Activated T-cell treated with anti-CD3 and anti-CD28 coated beads for 24 hours (primary cell): ENCODE measurements around the gene RPH3AL.
"Not testable (repeated sequence)": the region's sequence is repeated elsewhere in the genome, so short reads cannot be mapped to it uniquely, and the experiment has no call there.

Experiments used
- DNase-seq: peaks from one replicate; pipeline ENCODE4 v3.0.0-alpha.2; 2020; ENCODE audit warnings: low read depth

RPH3AL gene

GRCh38 chr17:260944-261343, 91.7 kb downstream of the RPH3AL start:
- no peak for DNase-seq

DNA sequence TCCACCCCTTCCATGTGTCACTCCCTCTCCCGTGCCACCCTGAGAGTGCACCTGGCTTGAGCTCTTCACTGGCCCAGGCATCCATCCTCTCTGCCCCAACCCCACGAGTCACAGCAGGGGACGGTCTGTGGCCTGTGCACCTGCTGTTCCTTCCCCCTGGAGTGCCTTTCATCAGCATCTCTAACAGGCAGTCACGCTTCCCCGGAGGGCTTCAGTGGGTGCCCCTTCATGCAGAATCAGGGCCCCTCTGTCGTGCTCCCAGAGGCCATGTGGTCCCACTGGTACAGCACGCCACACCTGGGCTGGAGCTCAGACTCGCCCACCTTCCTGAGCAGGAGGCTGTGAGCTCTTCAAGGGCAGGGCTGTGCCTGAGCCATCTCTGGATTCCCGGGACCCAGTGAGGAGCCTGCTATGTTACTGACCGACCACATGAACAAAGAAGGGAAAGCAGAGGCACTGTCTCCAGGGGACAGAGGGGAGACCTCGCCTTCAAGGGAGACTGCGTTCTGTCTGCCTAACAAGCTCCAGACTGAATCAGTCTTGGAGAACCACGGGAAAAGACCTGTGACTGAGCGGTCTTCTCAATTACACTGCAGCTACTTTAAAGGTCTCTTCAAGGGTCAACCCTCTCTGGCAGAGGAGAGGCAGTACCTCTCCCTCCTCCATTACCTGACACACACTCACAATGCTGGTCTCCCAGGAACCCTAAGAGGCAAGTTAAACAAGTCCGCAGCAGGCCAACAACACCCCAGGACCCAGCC, 92.4 kb downstream of the RPH3AL start:
- DNase-seq, result no peak

GRCh38 chr17:259341-259976, 93.1 kb downstream of the RPH3AL start:
- no peak for DNase-seq

DNA sequence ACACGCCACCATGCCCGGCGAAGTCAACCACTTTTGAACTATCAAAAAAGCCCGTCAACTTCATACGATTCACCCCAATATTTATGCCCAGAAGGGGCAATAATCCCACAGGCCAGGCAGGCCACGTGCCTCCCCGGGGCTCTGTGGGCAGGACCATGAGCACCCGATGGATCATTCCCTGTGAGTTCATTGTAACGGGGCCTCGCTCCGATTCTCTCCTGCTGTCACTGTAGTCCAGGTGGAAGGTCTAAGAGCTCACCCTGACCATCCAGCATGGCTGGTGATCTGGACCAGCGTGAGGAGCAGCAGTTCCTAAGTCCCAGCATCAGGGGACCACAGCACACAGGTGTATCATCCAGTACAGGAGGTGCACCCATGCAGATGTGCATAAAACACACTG, 93.7 kb downstream of the RPH3AL start:
- DNase-seq, result no peak

- DNase-seq, result no peak
These were observed 94.4 kb downstream of the RPH3AL start for GRCh38 chr17:258045-258734.

DNA sequence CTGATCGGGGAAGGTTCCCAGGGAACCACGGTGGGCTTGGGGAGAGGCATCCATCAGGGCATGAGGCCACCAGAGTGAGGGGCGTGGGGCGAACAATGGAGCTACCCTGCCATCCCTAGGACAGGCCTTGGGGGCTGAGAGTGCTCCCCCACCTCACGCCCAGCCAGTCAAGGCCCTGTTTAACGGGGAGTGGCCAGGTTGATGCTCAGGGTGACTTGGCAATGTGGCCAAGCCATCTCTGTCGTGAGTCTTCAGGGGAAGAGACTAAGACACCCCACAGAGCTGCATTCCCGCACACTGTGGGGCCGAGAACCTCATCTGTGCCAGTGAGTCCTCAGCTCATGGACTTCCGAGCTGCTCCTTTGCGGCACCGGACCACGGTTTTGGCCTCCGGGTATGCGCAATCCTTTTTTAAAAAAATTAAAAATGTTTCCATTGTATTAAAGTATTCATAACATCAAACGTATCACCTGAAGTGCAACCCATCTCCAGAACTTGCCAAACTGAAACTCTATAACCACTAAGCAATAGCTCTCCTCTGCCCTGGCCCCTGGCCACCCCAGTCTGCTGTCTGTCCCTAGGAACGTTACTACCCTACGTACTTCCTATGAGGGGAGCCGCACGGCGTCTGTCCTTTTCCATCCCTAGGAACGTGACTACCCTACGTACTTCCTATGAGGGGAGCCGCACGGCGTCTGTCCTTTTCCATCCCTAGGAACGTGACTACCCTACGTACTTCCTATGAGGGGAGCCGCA, 99.3 kb downstream of the RPH3AL start:
- no peak for DNase-seq

GRCh38 chr17:252456-252855, 100.2 kb downstream of the RPH3AL start:
- DNase-seq, result no peak

DNA sequence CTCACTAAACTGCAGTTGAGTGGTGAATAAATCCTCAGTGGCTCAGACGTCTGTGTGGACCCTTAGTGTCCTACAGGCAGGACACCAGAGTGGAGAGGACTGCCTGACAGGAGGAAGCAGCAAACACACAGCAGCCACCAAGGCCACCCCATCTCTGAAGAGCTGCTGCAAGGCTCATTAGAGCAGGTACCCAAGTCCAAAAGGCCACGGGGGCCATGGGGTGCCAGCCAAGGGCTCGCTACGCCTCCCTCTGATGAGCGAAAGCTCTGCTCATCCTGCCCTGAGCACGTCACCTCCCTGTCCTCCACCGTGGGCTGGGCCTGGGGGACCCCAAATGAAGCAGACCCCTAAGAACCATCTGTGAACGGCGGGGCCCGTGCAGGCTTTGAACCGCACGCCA, 101.1 kb downstream of the RPH3AL start:
- no peak for DNase-seq

- DNase-seq, result no peak
These were observed 101.9 kb downstream of the RPH3AL start for GRCh38 chr17:250487-251300.

- no peak for DNase-seq
These were observed 103.2 kb downstream of the RPH3AL start for GRCh38 chr17:249236-249993.

GRCh38 chr17:248337-249235, 104.0 kb downstream of the RPH3AL start:
- no peak for DNase-seq

- DNase-seq, result no peak
These were observed 104.8 kb downstream of the RPH3AL start for GRCh38 chr17:247767-248166.

DNA sequence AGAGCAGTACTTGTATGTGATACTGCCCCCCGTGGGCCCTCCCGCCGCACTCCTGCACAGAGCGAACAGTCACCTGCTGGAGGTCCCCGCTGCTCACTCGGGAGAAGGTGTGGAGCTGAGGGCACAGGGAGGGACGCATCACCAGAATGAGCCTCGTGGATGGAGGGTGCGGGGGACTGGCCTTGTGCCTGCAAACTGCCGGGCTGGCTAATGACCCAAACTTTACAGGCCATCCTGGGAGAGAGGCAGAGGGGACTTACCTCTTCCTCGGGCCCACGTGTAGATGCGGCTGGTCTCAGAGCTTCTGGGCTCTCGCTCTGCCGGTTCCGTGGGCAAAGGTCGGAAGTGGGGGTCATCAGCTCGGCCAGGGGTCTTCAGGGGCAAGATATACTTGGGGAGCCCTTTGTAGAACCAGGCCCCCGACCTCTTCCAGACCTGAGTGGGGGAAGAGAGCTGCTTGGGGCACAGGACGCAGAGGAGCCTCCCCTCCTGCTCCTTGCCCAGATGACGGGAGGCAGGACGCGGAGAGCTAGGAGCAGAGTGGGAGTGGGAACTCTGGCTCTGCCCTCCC, 105.7 kb downstream of the RPH3AL start:
- DNase-seq, result no peak

GRCh38 chr17:246226-246625, 106.4 kb downstream of the RPH3AL start:
- DNase-seq, result no peak

DNA sequence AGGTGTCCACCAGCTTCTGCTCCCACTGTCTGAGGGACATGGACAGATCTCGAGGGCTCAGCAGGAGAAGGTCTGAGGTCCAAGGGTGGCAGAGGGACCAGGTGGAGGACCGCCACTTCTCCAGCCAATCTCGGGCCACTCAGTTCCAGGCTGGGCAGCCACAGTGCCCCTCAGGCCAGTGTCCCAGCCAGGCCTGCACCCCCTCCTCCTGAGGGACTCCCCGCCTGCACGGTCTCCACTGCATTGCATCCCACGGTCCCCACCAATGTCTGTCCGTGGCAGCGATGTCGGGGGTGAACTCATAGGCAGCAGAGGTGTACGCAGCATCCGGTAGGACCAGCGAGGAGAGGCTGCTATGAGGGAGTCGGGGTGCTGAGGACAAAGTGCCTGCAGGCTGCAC, 107.0 kb downstream of the RPH3AL start:
- no peak for DNase-seq

GRCh38 chr17:245020-245419, 107.6 kb downstream of the RPH3AL start:
- DNase-seq, result no peak

GRCh38 chr17:243924-244323, 108.7 kb downstream of the RPH3AL start:
- not testable (repeated sequence) for DNase-seq

- DNase-seq, result no peak
These were observed 113.7 kb downstream of the RPH3AL start for GRCh38 chr17:238964-239259.

GRCh38 chr17:238071-238963, 114.3 kb downstream of the RPH3AL start:
- no peak for DNase-seq
